ENCODE results near the gene ANK2.

ANK2 gene

DNA sequence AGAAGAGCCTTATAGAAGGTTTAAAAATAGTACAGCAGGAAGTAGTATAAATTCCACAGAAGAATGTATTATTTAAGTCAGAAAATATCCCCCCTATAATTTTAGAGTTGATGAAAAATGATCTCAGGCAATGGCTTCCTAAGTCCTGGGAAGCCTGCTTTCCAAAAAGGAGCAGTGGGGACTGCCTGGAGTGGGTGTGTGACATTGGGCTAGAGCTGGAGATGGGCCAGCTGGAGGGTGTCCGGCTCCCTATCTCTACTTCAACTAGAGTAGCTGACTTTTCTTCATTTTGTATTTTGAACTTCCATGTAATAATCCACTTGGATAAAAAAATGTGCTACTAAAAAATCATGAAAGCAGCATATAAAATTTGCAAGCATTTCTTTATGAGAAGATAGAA, 253.9 kb downstream of the ANK2 start:
- Histone ChIP-seq H3K9me3 (ENCODE audit: control extremely low read depth in 1 of 5, control insufficient read depth in 4 of 5, insufficient read depth in 2 of 5, low read depth in 1 of 5, low read length in 4 of 5) (no peaks in the 10 kb centered on the region), H3K27ac (ENCODE audit: insufficient read depth in 1 of 2, low read depth in 1 of 2, low read length in 2 of 2, poor library complexity in 1 of 2, severe bottlenecking in 2 of 2) (no peak overlapping the region), H3K4me1 (ENCODE audit: control extremely low read depth in 1 of 4, control insufficient read depth in 4 of 4, insufficient read depth in 4 of 4, low read length in 3 of 4) (no peaks in the 10 kb centered on the region), H3K4me3 (ENCODE audit: control insufficient read depth in 1 of 7, extremely low read depth in 1 of 7, insufficient read depth in 4 of 7, low read depth in 2 of 7, low read length in 6 of 7) (no peak overlapping the region), H3K27me3 (replicated peaks in 2 of 5; ENCODE audit: control insufficient read depth in 4 of 5, insufficient read depth in 5 of 5, low read length in 4 of 5) (no peaks in the 10 kb centered on the region), H3K36me3 (ENCODE audit: control insufficient read depth in 4 of 4, insufficient read depth in 4 of 4, low read length in 3 of 4) (no peaks in the 10 kb centered on the region)
- no peak for DNase-seq
- no CpG with 5 or more reads among the region's 1 CpG for WGBS (ENCODE audit: insufficient coverage)
- ChIA-PET POLR2A (no interaction called here), CTCF (no interaction called here)

GRCh38 chr4:113311047-113311446, 261.6 kb downstream of the ANK2 start:
- ChIA-PET POLR2A (no interaction called here), CTCF (no interaction called here)
- Histone ChIP-seq H3K4me1 (ENCODE audit: control extremely low read depth in 1 of 4, control insufficient read depth in 4 of 4, insufficient read depth in 4 of 4, low read length in 3 of 4) (no peaks in the 10 kb centered on the region), H3K27ac (ENCODE audit: insufficient read depth in 1 of 2, low read depth in 1 of 2, low read length in 2 of 2, poor library complexity in 1 of 2, severe bottlenecking in 2 of 2) (no peak overlapping the region), H3K27me3 (replicated peaks in 2 of 5; ENCODE audit: control insufficient read depth in 4 of 5, insufficient read depth in 5 of 5, low read length in 4 of 5) (peaks cover 0 to 2% (median 0%) of the 10 kb centered on the region in 5 experiments), H3K9me3 (ENCODE audit: control extremely low read depth in 1 of 5, control insufficient read depth in 4 of 5, insufficient read depth in 2 of 5, low read depth in 1 of 5, low read length in 4 of 5) (no peaks in the 10 kb centered on the region), H3K36me3 (ENCODE audit: control insufficient read depth in 4 of 4, insufficient read depth in 4 of 4, low read length in 3 of 4) (no peaks in the 10 kb centered on the region), H3K4me3 (ENCODE audit: control insufficient read depth in 1 of 7, extremely low read depth in 1 of 7, insufficient read depth in 4 of 7, low read depth in 2 of 7, low read length in 6 of 7) (no peak overlapping the region)
- DNase-seq = no peak
- 93% methylated on average over 2 of the region's 2 CpGs for WGBS (ENCODE audit: insufficient coverage)

- Histone ChIP-seq H3K9me3 (ENCODE audit: control extremely low read depth in 1 of 5, control insufficient read depth in 4 of 5, insufficient read depth in 2 of 5, low read depth in 1 of 5, low read length in 4 of 5) (no peaks in the 10 kb centered on the region), H3K4me1 (ENCODE audit: control extremely low read depth in 1 of 4, control insufficient read depth in 4 of 4, insufficient read depth in 4 of 4, low read length in 3 of 4) (no peaks in the 10 kb centered on the region), H3K27ac (ENCODE audit: insufficient read depth in 1 of 2, low read depth in 1 of 2, low read length in 2 of 2, poor library complexity in 1 of 2, severe bottlenecking in 2 of 2) (no peak overlapping the region), H3K4me3 (ENCODE audit: control insufficient read depth in 1 of 7, extremely low read depth in 1 of 7, insufficient read depth in 4 of 7, low read depth in 2 of 7, low read length in 6 of 7) (no peak overlapping the region), H3K27me3 (replicated peaks in 2 of 5; ENCODE audit: control insufficient read depth in 4 of 5, insufficient read depth in 5 of 5, low read length in 4 of 5) (peaks cover 0 to 2% (median 0%) of the 10 kb centered on the region in 5 experiments), H3K36me3 (ENCODE audit: control insufficient read depth in 4 of 4, insufficient read depth in 4 of 4, low read length in 3 of 4) (no peaks in the 10 kb centered on the region)
- no peak for DNase-seq
- POLR2A ChIA-PET = no interaction called here
- CTCF ChIA-PET = no interaction called here
- 95% methylated on average over 3 of the region's 3 CpGs for WGBS (ENCODE audit: insufficient coverage)
These were observed 263.1 kb downstream of the ANK2 start for GRCh38 chr4:113312529-113312928.

GRCh38 chr4:113314426-113314825, 265.0 kb downstream of the ANK2 start:
- CTCF ChIA-PET = no interaction called here
- WGBS (ENCODE audit: insufficient coverage) = no CpG with 5 or more reads among the region's 3 CpGs

GRCh38 chr4:113316879-113317278, 267.4 kb downstream of the ANK2 start:
- Histone ChIP-seq H3K4me3 (ENCODE audit: control insufficient read depth in 1 of 7, extremely low read depth in 1 of 7, insufficient read depth in 4 of 7, low read depth in 2 of 7, low read length in 6 of 7) (no peak overlapping the region), H3K9me3 (ENCODE audit: control extremely low read depth in 1 of 5, control insufficient read depth in 4 of 5, insufficient read depth in 2 of 5, low read depth in 1 of 5, low read length in 4 of 5) (no peaks in the 10 kb centered on the region), H3K27me3 (replicated peaks in 2 of 5; ENCODE audit: control insufficient read depth in 4 of 5, insufficient read depth in 5 of 5, low read length in 4 of 5) (peaks cover 0 to 2% (median 0%) of the 10 kb centered on the region in 5 experiments), H3K27ac (ENCODE audit: insufficient read depth in 1 of 2, low read depth in 1 of 2, low read length in 2 of 2, poor library complexity in 1 of 2, severe bottlenecking in 2 of 2) (no peak overlapping the region), H3K4me1 (ENCODE audit: control extremely low read depth in 1 of 4, control insufficient read depth in 4 of 4, insufficient read depth in 4 of 4, low read length in 3 of 4) (no peaks in the 10 kb centered on the region), H3K36me3 (ENCODE audit: control insufficient read depth in 4 of 4, insufficient read depth in 4 of 4, low read length in 3 of 4) (no peaks in the 10 kb centered on the region)
- POLR2A ChIA-PET = no interaction called here
- CTCF ChIA-PET = no interaction called here
- 54% methylated on average over 3 of the region's 4 CpGs for WGBS (ENCODE audit: insufficient coverage)
- DNase-seq = peak in 2 of 3 donors; percentile 28 to 47

More at GRCh38 chr4:113314426-113314825, 265.0 kb downstream of the ANK2 start:
- DNase-seq = no peak
- no peak overlapping the region for H3K4me3 ChIP-seq (ENCODE audit: control insufficient read depth in 1 of 7, extremely low read depth in 1 of 7, insufficient read depth in 4 of 7, low read depth in 2 of 7, low read length in 6 of 7)
- H3K27me3 ChIP-seq (replicated peaks in 2 of 5; ENCODE audit: control insufficient read depth in 4 of 5, insufficient read depth in 5 of 5, low read length in 4 of 5) = peaks cover 0 to 2% (median 0%) of the 10 kb centered on the region in 5 experiments
- H3K9me3 ChIP-seq (ENCODE audit: control extremely low read depth in 1 of 5, control insufficient read depth in 4 of 5, insufficient read depth in 2 of 5, low read depth in 1 of 5, low read length in 4 of 5) = no peaks in the 10 kb centered on the region
- POLR2A ChIA-PET = no interaction called here
- no peaks in the 10 kb centered on the region for H3K4me1 ChIP-seq (ENCODE audit: control extremely low read depth in 1 of 4, control insufficient read depth in 4 of 4, insufficient read depth in 4 of 4, low read length in 3 of 4)
- H3K36me3 ChIP-seq (ENCODE audit: control insufficient read depth in 4 of 4, insufficient read depth in 4 of 4, low read length in 3 of 4) = no peaks in the 10 kb centered on the region
- H3K27ac ChIP-seq (ENCODE audit: insufficient read depth in 1 of 2, low read depth in 1 of 2, low read length in 2 of 2, poor library complexity in 1 of 2, severe bottlenecking in 2 of 2) = no peak overlapping the region

GRCh38 chr4:113317523-113317922, 268.1 kb downstream of the ANK2 start:
- Histone ChIP-seq H3K27me3 (replicated peaks in 2 of 5; ENCODE audit: control insufficient read depth in 4 of 5, insufficient read depth in 5 of 5, low read length in 4 of 5) (peaks cover 0 to 1% (median 0%) of the 10 kb centered on the region in 5 experiments), H3K9me3 (ENCODE audit: control extremely low read depth in 1 of 5, control insufficient read depth in 4 of 5, insufficient read depth in 2 of 5, low read depth in 1 of 5, low read length in 4 of 5) (no peaks in the 10 kb centered on the region), H3K4me1 (ENCODE audit: control extremely low read depth in 1 of 4, control insufficient read depth in 4 of 4, insufficient read depth in 4 of 4, low read length in 3 of 4) (no peaks in the 10 kb centered on the region), H3K36me3 (ENCODE audit: control insufficient read depth in 4 of 4, insufficient read depth in 4 of 4, low read length in 3 of 4) (no peaks in the 10 kb centered on the region), H3K27ac (ENCODE audit: insufficient read depth in 1 of 2, low read depth in 1 of 2, low read length in 2 of 2, poor library complexity in 1 of 2, severe bottlenecking in 2 of 2) (no peak overlapping the region), H3K4me3 (ENCODE audit: control insufficient read depth in 1 of 7, extremely low read depth in 1 of 7, insufficient read depth in 4 of 7, low read depth in 2 of 7, low read length in 6 of 7) (no peak overlapping the region)
- ChIA-PET CTCF (interaction anchor here (1.8 kb wide), 1 partner anchor 10 kb away, joined by 4 read pairs; no protein-coding TSS in a partner anchor), POLR2A (no interaction called here)
- DNase-seq = no peak
- WGBS (ENCODE audit: insufficient coverage) = 100% methylated on average over 5 of the region's 5 CpGs

GRCh38 chr4:113322736-113323135, 273.3 kb downstream of the ANK2 start:
- POLR2A ChIA-PET = no interaction called here
- Histone ChIP-seq H3K4me3 (ENCODE audit: control insufficient read depth in 1 of 7, extremely low read depth in 1 of 7, insufficient read depth in 4 of 7, low read depth in 2 of 7, low read length in 6 of 7) (no peak overlapping the region), H3K27me3 (replicated peaks in 2 of 5; ENCODE audit: control insufficient read depth in 4 of 5, insufficient read depth in 5 of 5, low read length in 4 of 5) (no peaks in the 10 kb centered on the region), H3K9me3 (ENCODE audit: control extremely low read depth in 1 of 5, control insufficient read depth in 4 of 5, insufficient read depth in 2 of 5, low read depth in 1 of 5, low read length in 4 of 5) (no peaks in the 10 kb centered on the region), H3K4me1 (ENCODE audit: control extremely low read depth in 1 of 4, control insufficient read depth in 4 of 4, insufficient read depth in 4 of 4, low read length in 3 of 4) (no peaks in the 10 kb centered on the region), H3K27ac (ENCODE audit: insufficient read depth in 1 of 2, low read depth in 1 of 2, low read length in 2 of 2, poor library complexity in 1 of 2, severe bottlenecking in 2 of 2) (no peak overlapping the region), H3K36me3 (ENCODE audit: control insufficient read depth in 4 of 4, insufficient read depth in 4 of 4, low read length in 3 of 4) (no peaks in the 10 kb centered on the region)
- CTCF ChIA-PET = no interaction called here
- WGBS (ENCODE audit: insufficient coverage) = 90% methylated on average over 2 of the region's 5 CpGs
- no peak for DNase-seq

Data from common myeloid progenitor, CD34-positive (primary cell).